Transverse colon (tissue), 4 donors: ENCODE data around the gene BHLHE40. TPM values are rescaled to one million over a fixed set of nuclear protein-coding genes. Genes with fewer than 3 reads are reported as not detected.

ENCODE experiments used
- DNase-seq: peaks from one replicate; pipeline ENCODE4 v3.0.0-alpha.2; 2019
- H3K27ac ChIP-seq, 4 donors: fragments of 200-600 bp; sonication (generic); 2 replicates each; pipeline ENCODE4 v1.5.1; 2016 to 2018; ENCODE audit warnings: inconsistent platforms in 4 of 4
- H3K27me3 ChIP-seq: fragments of 200-600 bp; sonication (generic); 2 replicates; pipeline ENCODE4 v1.5.1; 2017; ENCODE audit warnings: inconsistent platforms
- H3K36me3 ChIP-seq, 4 donors: fragments of 200-600 bp; sonication (generic); 2 replicates each; pipeline ENCODE4 v1.5.1; 2017 to 2019; ENCODE audit warnings: inconsistent platforms in 4 of 4
- H3K4me1 ChIP-seq, 4 donors: fragments of 200-600 bp; sonication (generic); 2 replicates each; pipeline ENCODE4 v1.5.1; 2017 to 2020; ENCODE audit warnings: inconsistent platforms in 4 of 4
- H3K4me3 ChIP-seq, 4 donors: fragments of 200-600 bp; sonication (generic); 1 replicate in 1 of 4; 2 replicates in 3 of 4; pipeline versions ENCODE4 v1.5.1 to v1.6.1; 2017 to 2019; ENCODE audit warnings: inconsistent platforms in 4 of 4
- H3K9me3 ChIP-seq, 2 donors: fragments of 200-600 bp; sonication (generic); 2 replicates each; pipeline ENCODE4 v1.5.1; 2017 to 2019; ENCODE audit warnings: inconsistent platforms in 2 of 2
- EP300 ChIP-seq: sonication (generic); formaldehyde crosslinking; IDR thresholded peaks from one replicate; pipeline ENCODE4 v1.6.1; 2017; ENCODE audit warnings: antibody characterized with exemption, low read depth
- POLR2A ChIP-seq: fragments of 450-650 bp; IDR thresholded peaks from one replicate; pipeline ENCODE4 v1.6.1; 2016; ENCODE audit warnings: antibody characterized with exemption, mild to moderate bottlenecking, moderate library complexity
- POLR2AphosphoS5 ChIP-seq, 3 donors: sonication (generic); formaldehyde crosslinking; IDR thresholded peaks; one replicate each; pipeline ENCODE4 v1.6.1; 2016; ENCODE audit warnings: antibody characterized with exemption in 3 of 3
- WGBS, 2 donors: methylation state at CpG; one replicate each; pipeline ENCODE4 v1.1.5; 2018; ENCODE audit warnings: low coverage in 1 of 2; 5-methylcytosine and 5-hydroxymethylcytosine counted together
- in situ Hi-C, 4 donors: fragments of 200-750 bp; cut with MboI; loops; one replicate each; pipeline versions ENCODE4 v1.15.0 to v1.15.1; 2017; ENCODE audit warnings: low sequenced_read_pairs in 3 of 4, low pct_ligation_motif_present in 1 of 4, low pct_unique_long_range_greater_than_20kb in 1 of 4
- intact Hi-C: fragments of 100-400 bp; cut with DNase I; formaldehyde crosslinking; loops from one replicate; pipeline ENCODE4 v1.15.1; 2023; ENCODE audit warnings: low total_unique reads
- total RNA-seq, 4 donors: library from RNA; depleted of rRNA; stranded (reverse); fragments of >200 nt; gene quantifications; one replicate each; pipeline ENCODE4 v1.1.0, GENCODE V29; 2016
- TF ChIP-seq, protein P1 (sequence below), 5 experiments: fragments of 200-600 bp in 3 of 5; fragments of 450-650 bp in 2 of 5; sonication (generic) in 3 of 5; IDR thresholded peaks; 1 replicate in 2 of 5; 2 replicates in 3 of 5; pipeline ENCODE4 v1.5.1; 2016 to 2017; ENCODE audit warnings: antibody characterized with exemption in 5 of 5, inconsistent platforms in 3 of 5, mild to moderate bottlenecking in 2 of 5, moderate library complexity in 1 of 5

The BHLHE40 gene
- total RNA-seq, 4 donors from 2014 or later: 13.4 to 50.9 (median 18.0) TPM

DNA sequence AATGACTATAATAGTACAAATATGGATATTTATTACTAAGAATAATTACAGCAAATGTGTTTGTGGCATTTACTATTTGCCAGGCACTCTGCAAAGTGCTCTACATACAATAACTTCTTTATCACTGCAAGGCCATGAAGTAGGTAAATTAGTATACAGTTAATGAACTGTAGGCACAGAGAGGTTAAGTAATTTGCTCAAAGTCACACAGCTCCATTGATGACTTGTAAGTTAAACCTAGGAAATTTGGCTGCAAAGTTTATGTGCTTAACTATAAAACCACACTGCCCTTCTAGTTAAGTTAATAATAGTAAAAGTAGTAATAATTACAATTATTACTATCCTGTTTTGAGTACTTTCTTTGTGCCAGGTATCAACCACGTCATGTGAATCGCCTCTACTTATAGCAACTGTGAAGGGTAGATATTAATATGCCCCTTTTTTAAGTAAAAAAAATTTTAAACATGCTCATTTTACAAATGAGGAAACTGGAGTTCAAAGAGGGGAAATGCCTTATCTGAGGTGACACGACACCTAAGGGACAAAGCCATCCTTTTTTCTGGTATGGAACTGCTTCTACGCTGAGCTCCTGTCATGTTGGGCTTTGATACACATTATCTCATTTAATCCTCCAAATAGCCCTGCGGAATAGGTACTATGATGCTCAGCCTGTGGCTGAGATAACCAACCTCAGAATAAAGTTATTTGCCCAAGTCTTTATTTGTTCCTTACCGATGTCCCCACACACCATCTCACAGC, 8.5 kb downstream of the BHLHE40 start:
- 76 to 85% methylated on average over 5 to 6 of the region's 6 CpGs for WGBS, 2 donors
- TF ChIP-seq, protein P1, sequence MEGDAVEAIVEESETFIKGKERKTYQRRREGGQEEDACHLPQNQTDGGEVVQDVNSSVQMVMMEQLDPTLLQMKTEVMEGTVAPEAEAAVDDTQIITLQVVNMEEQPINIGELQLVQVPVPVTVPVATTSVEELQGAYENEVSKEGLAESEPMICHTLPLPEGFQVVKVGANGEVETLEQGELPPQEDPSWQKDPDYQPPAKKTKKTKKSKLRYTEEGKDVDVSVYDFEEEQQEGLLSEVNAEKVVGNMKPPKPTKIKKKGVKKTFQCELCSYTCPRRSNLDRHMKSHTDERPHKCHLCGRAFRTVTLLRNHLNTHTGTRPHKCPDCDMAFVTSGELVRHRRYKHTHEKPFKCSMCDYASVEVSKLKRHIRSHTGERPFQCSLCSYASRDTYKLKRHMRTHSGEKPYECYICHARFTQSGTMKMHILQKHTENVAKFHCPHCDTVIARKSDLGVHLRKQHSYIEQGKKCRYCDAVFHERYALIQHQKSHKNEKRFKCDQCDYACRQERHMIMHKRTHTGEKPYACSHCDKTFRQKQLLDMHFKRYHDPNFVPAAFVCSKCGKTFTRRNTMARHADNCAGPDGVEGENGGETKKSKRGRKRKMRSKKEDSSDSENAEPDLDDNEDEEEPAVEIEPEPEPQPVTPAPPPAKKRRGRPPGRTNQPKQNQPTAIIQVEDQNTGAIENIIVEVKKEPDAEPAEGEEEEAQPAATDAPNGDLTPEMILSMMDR (IDR thresholded peaks at IDR 0.05): no peak
- TF ChIP-seq POLR2A (no peak), EP300 (no peak)
- peak overlapping the region; percentile 99 to 100 (median 100) for H3K27ac ChIP-seq
- DNase-seq: no peak
- peak overlapping the region in 2 of 4 donors; percentile 38 to 43 for H3K4me3 ChIP-seq
- no peaks in the 10 kb centered on the region for H3K36me3 ChIP-seq
- in situ Hi-C loops: loop anchor here in 1 of 4 donors (25.0 kb wide), 1 partner anchor 150 kb away; no protein-coding TSS in a partner anchor
- no peaks in the 10 kb centered on the region for H3K27me3 ChIP-seq
- intact Hi-C loops: loop anchor here (10.0 kb wide), 1 partner anchor 263 kb away; no protein-coding TSS in a partner anchor
- no peaks in the 10 kb centered on the region for H3K9me3 ChIP-seq
- H3K4me1 ChIP-seq: peaks cover 17 to 65% (median 50%) of the 10 kb centered on the region in 4 donors

DNA sequence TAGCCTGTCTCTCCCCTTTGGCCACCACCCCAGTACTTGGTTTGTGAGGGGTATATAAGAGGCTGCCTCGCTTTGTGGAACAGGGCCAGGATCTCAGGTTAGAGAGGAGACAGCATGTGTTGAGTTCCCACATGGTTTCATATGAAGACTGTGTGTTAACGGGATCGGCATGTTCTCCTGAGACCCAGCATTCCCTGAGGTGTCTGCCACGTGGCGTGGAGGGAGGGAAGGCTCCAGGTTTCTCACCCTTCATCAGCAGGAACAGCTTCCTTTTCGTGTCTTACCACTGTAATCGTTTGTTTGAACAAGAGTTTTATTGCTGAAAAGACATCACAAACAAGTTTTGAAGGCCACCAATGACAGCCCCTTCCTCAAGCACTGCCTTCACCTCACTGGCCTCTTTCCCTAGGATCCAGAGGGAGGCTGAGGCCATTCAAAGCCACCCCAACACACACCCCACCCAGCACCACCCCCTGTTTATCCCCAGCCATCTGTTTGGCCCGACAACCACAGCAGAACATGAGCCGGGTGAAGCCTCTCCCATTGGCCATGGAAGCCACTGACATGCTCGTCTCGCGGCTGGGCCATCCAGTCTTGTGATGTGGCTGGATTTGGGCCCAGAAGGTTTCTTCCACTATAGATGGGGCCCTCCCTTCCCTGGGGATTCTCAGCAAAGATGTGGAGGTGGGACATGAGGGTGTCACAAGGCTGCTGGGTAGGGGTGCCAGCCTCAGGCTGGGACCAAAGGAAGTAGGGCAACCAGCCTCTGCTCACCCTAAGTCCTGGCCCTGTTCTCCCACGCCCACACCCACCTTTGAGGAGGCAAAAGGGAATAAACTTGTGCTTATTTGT, 10.0 kb downstream of the BHLHE40 start:
- Histone ChIP-seq H3K27ac (peak overlapping the region; percentile 44 to 100 (median 80)), H3K9me3 (no peaks in the 10 kb centered on the region), H3K36me3 (no peaks in the 10 kb centered on the region), H3K4me3 (no peak overlapping the region), H3K4me1 (peaks cover 15 to 50% (median 35%) of the 10 kb centered on the region in 4 donors), H3K27me3 (no peaks in the 10 kb centered on the region)
- WGBS, 2 donors: 53% methylated on average over 13 of the region's 13 CpGs; no CpG with 5 or more reads in 1 of the 2 donors
- TF ChIP-seq POLR2AphosphoS5 (IDR thresholded peaks at IDR 0.05): peak in 1 of 3 donors; percentile 33
- TF ChIP-seq, protein P1 (IDR thresholded peaks at IDR 0.05): no peak
- in situ Hi-C loops: loop anchor here in 1 of 4 donors (25.0 kb wide), 1 partner anchor 152 kb away; no protein-coding TSS in a partner anchor
- intact Hi-C loops: loop anchor here (10.0 kb wide), 1 partner anchor 264 kb away; no protein-coding TSS in a partner anchor
- DNase-seq: peak; percentile 53

DNA sequence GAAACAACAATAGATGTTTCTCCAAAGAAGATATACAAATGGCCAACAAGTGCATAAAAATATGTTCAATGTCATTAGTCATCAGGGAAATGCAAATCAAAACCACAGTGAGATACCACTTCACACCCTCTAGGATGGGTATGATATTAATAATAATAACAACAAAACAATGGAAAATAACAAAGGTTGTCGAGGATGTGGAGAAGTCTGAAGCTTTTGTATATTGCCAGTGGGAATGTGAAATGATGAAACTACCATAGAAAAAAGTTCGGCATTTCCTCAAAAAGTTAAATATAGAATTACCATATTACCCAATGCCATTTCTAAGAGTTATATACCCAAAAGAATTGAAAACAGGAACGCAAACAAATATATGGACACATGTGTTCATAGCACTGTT, 10.8 kb downstream of the BHLHE40 start:
- 75 to 76% methylated on average over 3 of the region's 3 CpGs for WGBS, 2 donors
- TF ChIP-seq EP300: no peak
- TF ChIP-seq, protein P1 (IDR thresholded peaks at IDR 0.05): no peak
- TF ChIP-seq POLR2AphosphoS5 (IDR thresholded peaks at IDR 0.05): no peak
- no peak for TF ChIP-seq POLR2A
- Histone ChIP-seq H3K27ac (peak overlapping the region in 2 of 4 donors; percentile 59 to 100), H3K36me3 (no peaks in the 10 kb centered on the region), H3K9me3 (no peaks in the 10 kb centered on the region), H3K27me3 (no peaks in the 10 kb centered on the region), H3K4me3 (no peak overlapping the region), H3K4me1 (peaks cover 9 to 42% (median 29%) of the 10 kb centered on the region in 4 donors)
- in situ Hi-C loops (loop anchor here in 1 of 4 donors (25.0 kb wide), 1 partner anchor 153 kb away; no protein-coding TSS in a partner anchor), intact Hi-C loops (no loop called here)
- no peak for DNase-seq

DNA sequence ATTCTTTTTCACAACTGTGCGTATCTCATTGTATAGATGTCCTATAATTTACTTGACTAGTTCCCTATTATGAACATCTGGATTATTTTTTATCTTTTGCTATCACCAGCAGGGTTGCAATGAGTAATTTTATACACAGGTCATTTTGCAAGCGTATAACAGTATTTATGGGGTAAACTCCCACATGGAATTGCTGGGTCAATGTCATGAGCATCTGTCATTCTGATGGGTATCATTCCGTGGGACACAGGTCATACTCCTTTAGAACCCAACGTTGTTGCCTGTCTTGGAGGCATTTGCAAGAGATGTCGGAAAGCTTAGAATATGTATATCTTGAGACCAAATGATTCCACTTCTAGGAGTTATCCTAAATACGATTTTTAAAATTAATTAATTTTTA, 12.9 kb downstream of the BHLHE40 start:
- 85 to 90% methylated on average over 5 to 6 of the region's 6 CpGs for WGBS, 2 donors

More for the DNA sequence above, 12.9 kb downstream of the BHLHE40 start:
- in situ Hi-C loops (loop anchor here in 1 of 4 donors (25.0 kb wide), 1 partner anchor 155 kb away; no protein-coding TSS in a partner anchor), intact Hi-C loops (no loop called here)
- Histone ChIP-seq H3K4me3 (no peak overlapping the region), H3K36me3 (no peaks in the 10 kb centered on the region), H3K4me1 (peaks cover 0 to 28% (median 18%) of the 10 kb centered on the region in 4 donors), H3K9me3 (no peaks in the 10 kb centered on the region), H3K27ac (no peak overlapping the region), H3K27me3 (no peaks in the 10 kb centered on the region)
- no peak for DNase-seq
- TF ChIP-seq POLR2AphosphoS5 (IDR thresholded peaks at IDR 0.05): no peak
- TF ChIP-seq POLR2A: no peak
- TF ChIP-seq EP300: no peak
- TF ChIP-seq, protein P1 (IDR thresholded peaks at IDR 0.05): no peak
